A549 (cell line): ENCODE data around the gene RNF220. TPM values are rescaled to one million over a fixed set of nuclear protein-coding genes. Genes with fewer than 3 reads are reported as not detected.

Experiments
- ATAC-seq, 2 experiments: fragments of 200-7000 bp in 1 of 2; fragments of >200 bp in 1 of 2; cut with Nextera tagmentation in 1 of 2; cut with Tn5 transposase in 1 of 2; 3 replicates each; pipeline versions ENCODE4 v1.8.0 to v1.9.1; 2018 to 2020; ENCODE audit warnings: mild to moderate bottlenecking in 1 of 2, moderate library complexity in 1 of 2
- CTCF ChIA-PET: fragments of 300-600 bp; sonication (Branson Sonifier 250); formaldehyde crosslinking; extraction: SDS; loops from one replicate; lab custom pipeline; 2021; ENCODE audit warnings: antibody characterized with exemption, inconsistent platforms; lab: Yijun Ruan, JAX
- POLR2A ChIA-PET: fragments of 350-600 bp; formaldehyde crosslinking; extraction: SDS; loops from one replicate; lab custom pipeline; 2021; ENCODE audit warnings: antibody characterized with exemption, inconsistent platforms; lab: Yijun Ruan, JAX
- DNase-seq, 2 experiments: peaks; one replicate each; pipeline versions ENCODE4 v3.0.0 to v3.0.0-alpha.2; 2011 to 2016; ENCODE audit warnings: low read depth in 1 of 2, low spot score in 1 of 2
- FAIRE-seq: peaks from 2 replicates; lab custom pipeline; 2011; peaks lifted over from hg19 to GRCh38; lab: Jason Lieb, UNC
- H3K27ac ChIP-seq, 2 experiments: fragments of >200 bp; sonication (Bioruptor Twin); formaldehyde crosslinking; 3 replicates each; pipeline ENCODE4 v1.5.1; 2016 to 2017
- H3K4me1 ChIP-seq: fragments of >200 bp; sonication (Bioruptor Twin); formaldehyde crosslinking; 3 replicates; pipeline ENCODE4 v1.6.1; 2016
- H3K4me2 ChIP-seq: fragments of >200 bp; sonication (Bioruptor Twin); formaldehyde crosslinking; 3 replicates; pipeline ENCODE4 v1.6.1; 2016
- H3K4me3 ChIP-seq: fragments of >200 bp; sonication (Bioruptor Twin); formaldehyde crosslinking; 3 replicates; pipeline ENCODE4 v1.5.1; 2016
- H3K9me3 ChIP-seq: fragments of >200 bp; sonication (Bioruptor Twin); formaldehyde crosslinking; 3 replicates; pipeline ENCODE4 v1.6.1; 2016
- BCL3 ChIP-seq: fragments of >200 bp; sonication (Bioruptor Twin); formaldehyde crosslinking; IDR thresholded peaks from 3 replicates; pipeline ENCODE4 v1.6.1; 2016
- BHLHE40 ChIP-seq: IDR thresholded peaks from 2 replicates; pipeline ENCODE4 v1.6.1; 2012; ENCODE audit warnings: low read depth, low read length, inconsistent platforms
- CHD2 ChIP-seq: fragments of 150-350 bp; IDR thresholded peaks from 2 replicates; pipeline ENCODE4 v1.6.1; 2014; ENCODE audit warnings: low read length; ENCODE audit not compliant: partially characterized antibody
- E2F6 ChIP-seq: IDR thresholded peaks from 2 replicates; pipeline ENCODE4 v1.6.1; 2012; ENCODE audit warnings: low read depth, borderline replicate concordance
- EHMT2 ChIP-seq: fragments of 200-600 bp; sonication (generic); IDR thresholded peaks from 2 replicates; pipeline ENCODE4 v1.6.1; 2016; ENCODE audit warnings: antibody characterized with exemption, low read depth, mild to moderate bottlenecking, moderate library complexity
- EP300 ChIP-seq, 2 experiments: fragments of >200 bp; sonication (Bioruptor Twin); formaldehyde crosslinking; IDR thresholded peaks; 2 replicates in 1 of 2; 3 replicates in 1 of 2; pipeline ENCODE4 v1.6.1; 2016 to 2017
- ESRRA ChIP-seq: fragments of 150-350 bp; IDR thresholded peaks from 2 replicates; pipeline ENCODE4 v1.6.1; 2014; ENCODE audit warnings: mild to moderate bottlenecking, low read length, borderline replicate concordance
- HOXA7 ChIP-seq: fragments of 250-450 bp; sonication (Bioruptor Pico); IDR thresholded peaks from 2 replicates; pipeline ENCODE4 v1.5.0; 2020; ENCODE audit warnings: mild to moderate bottlenecking, moderate library complexity
- HOXB13 ChIP-seq: fragments of 250-450 bp; sonication (Bioruptor Pico); IDR thresholded peaks from 2 replicates; pipeline ENCODE4 v1.5.0; 2020; ENCODE audit warnings: low read depth, mild to moderate bottlenecking, moderate library complexity
- JUN ChIP-seq, 2 experiments: fragments of >200 bp; sonication (Bioruptor Twin); formaldehyde crosslinking; IDR thresholded peaks; 2 replicates in 1 of 2; 3 replicates in 1 of 2; pipeline ENCODE4 v1.6.1; 2016 to 2017
- KDM1A ChIP-seq: fragments of 200-600 bp; sonication (generic); IDR thresholded peaks from 2 replicates; pipeline ENCODE4 v1.6.1; 2016; ENCODE audit warnings: low read depth, mild to moderate bottlenecking
- KDM5A ChIP-seq: fragments of 200-600 bp; sonication (generic); IDR thresholded peaks from 2 replicates; pipeline ENCODE4 v1.6.1; 2016; ENCODE audit warnings: antibody characterized with exemption, mild to moderate bottlenecking
- MAX ChIP-seq: IDR thresholded peaks from 2 replicates; pipeline ENCODE4 v1.6.1; 2012
- NFE2L2 ChIP-seq: fragments of 150-350 bp; conservative IDR thresholded peaks from 2 replicates; pipeline ENCODE4 v1.6.1; 2014; ENCODE audit warnings: low read length
- RAD21 ChIP-seq, 2 experiments: fragments of >200 bp in 1 of 2; sonication (Bioruptor Twin) in 1 of 2; formaldehyde crosslinking in 1 of 2; IDR thresholded peaks in 1 of 2; conservative IDR thresholded peaks in 1 of 2; 2 replicates in 1 of 2; 3 replicates in 1 of 2; pipeline ENCODE4 v1.6.1; 2012 to 2018; ENCODE audit warnings: inconsistent platforms in 1 of 2
- SMC3 ChIP-seq: fragments of >200 bp; sonication (Bioruptor Twin); formaldehyde crosslinking; IDR thresholded peaks from 3 replicates; pipeline ENCODE4 v1.6.1; 2018; ENCODE audit warnings: inconsistent platforms
- SREBF2 ChIP-seq: fragments of 450-650 bp; IDR thresholded peaks from 2 replicates; pipeline ENCODE4 v1.6.1; 2014; ENCODE audit warnings: mild to moderate bottlenecking, moderate library complexity
- ZC3H11A ChIP-seq: fragments of 450-650 bp; IDR thresholded peaks from 2 replicates; pipeline ENCODE4 v1.6.1; 2014; ENCODE audit warnings: antibody characterized with exemption, mild to moderate bottlenecking
- ZFP36 ChIP-seq: fragments of 450-650 bp; IDR thresholded peaks from 2 replicates; pipeline ENCODE4 v1.6.1; 2014; ENCODE audit warnings: borderline replicate concordance; ENCODE audit not compliant: partially characterized antibody
- ZNF302 ChIP-seq: fragments of 250-450 bp; sonication (Bioruptor Pico); IDR thresholded peaks from 2 replicates; pipeline ENCODE4 v1.9.0; 2021; ENCODE audit warnings: inconsistent platforms, mild to moderate bottlenecking, moderate library complexity
- ZSCAN20 ChIP-seq: fragments of 250-450 bp; sonication (Bioruptor Pico); IDR thresholded peaks from 2 replicates; pipeline ENCODE4 v1.8.0; 2022; ENCODE audit warnings: mild to moderate bottlenecking, moderate library complexity
- WGBS: methylation state at CpG from one replicate; pipeline ENCODE4 v1.1.6; 2017; ENCODE audit errors: missing lambda C conversion rate; 5-methylcytosine and 5-hydroxymethylcytosine counted together
- polyA plus RNA-seq, 4 experiments: library from polyadenylated mRNA; depleted of rRNA in 3 of 4; stranded (reverse); fragments of >200 nt; fragmentation: RNase III in 1 of 4; extraction: RNeasy Plus Mini Kit Qiagen cat#74134 plus additional on column Dnase treatment in 1 of 4; gene quantifications; 2 replicates in 3 of 4; 3 replicates in 1 of 4; pipeline ENCODE4 v1.2.3, GENCODE V29; 2011 to 2017
- TF ChIP-seq, protein P1 (sequence below): fragments of 200-600 bp; sonication (generic); IDR thresholded peaks from 2 replicates; pipeline ENCODE4 v1.6.1; 2016; ENCODE audit warnings: antibody characterized with exemption, mild to moderate bottlenecking, moderate library complexity
- TF ChIP-seq, protein P2 (sequence below): fragments of 250-450 bp; sonication (Bioruptor Pico); IDR thresholded peaks from 2 replicates; pipeline ENCODE4 v1.5.0; 2020; ENCODE audit warnings: low read depth, mild to moderate bottlenecking, moderate library complexity
- TF ChIP-seq, protein P3 (sequence below): fragments of >200 bp; sonication (Bioruptor Twin); formaldehyde crosslinking; IDR thresholded peaks from 3 replicates; pipeline ENCODE4 v1.5.1; 2016
- TF ChIP-seq, protein P4 (sequence below): fragments of 450-650 bp; IDR thresholded peaks from 2 replicates; pipeline ENCODE4 v1.6.1; 2014; ENCODE audit warnings: antibody characterized with exemption

RNF220 gene
- polyA plus RNA-seq, 2 of the 4 experiments (the other 2 are of a cell fraction): 53.4 to 54.5 TPM

GRCh38 chr1:44634606-44635189 lies 229.6 kb downstream of the RNF220 start:
- ATAC-seq (no peak), DNase-seq (no peak), FAIRE-seq (no peak)
- H3K4me1 ChIP-seq: peaks cover 10% of the 10 kb centered on the region; the same call in 1 of the 3 replicates
- H3K9me3 ChIP-seq: no peaks in the 10 kb centered on the region
- WGBS: 79% methylated on average over 3 of the region's 3 CpGs
- H3K4me2 ChIP-seq: no peak overlapping the region
- H3K4me3 ChIP-seq: no peak overlapping the region
- CTCF ChIA-PET: interaction anchor here (14.6 kb wide), 1 partner anchor 16 kb away, joined by 119 read pairs; no protein-coding TSS in a partner anchor
- TF ChIP-seq EP300 (IDR thresholded peaks at IDR 0.05): no peak
- TF ChIP-seq NFE2L2: no peak
- TF ChIP-seq BHLHE40: no peak
- no peak for TF ChIP-seq BCL3
- TF ChIP-seq EHMT2: no peak
- TF ChIP-seq, protein P1, sequence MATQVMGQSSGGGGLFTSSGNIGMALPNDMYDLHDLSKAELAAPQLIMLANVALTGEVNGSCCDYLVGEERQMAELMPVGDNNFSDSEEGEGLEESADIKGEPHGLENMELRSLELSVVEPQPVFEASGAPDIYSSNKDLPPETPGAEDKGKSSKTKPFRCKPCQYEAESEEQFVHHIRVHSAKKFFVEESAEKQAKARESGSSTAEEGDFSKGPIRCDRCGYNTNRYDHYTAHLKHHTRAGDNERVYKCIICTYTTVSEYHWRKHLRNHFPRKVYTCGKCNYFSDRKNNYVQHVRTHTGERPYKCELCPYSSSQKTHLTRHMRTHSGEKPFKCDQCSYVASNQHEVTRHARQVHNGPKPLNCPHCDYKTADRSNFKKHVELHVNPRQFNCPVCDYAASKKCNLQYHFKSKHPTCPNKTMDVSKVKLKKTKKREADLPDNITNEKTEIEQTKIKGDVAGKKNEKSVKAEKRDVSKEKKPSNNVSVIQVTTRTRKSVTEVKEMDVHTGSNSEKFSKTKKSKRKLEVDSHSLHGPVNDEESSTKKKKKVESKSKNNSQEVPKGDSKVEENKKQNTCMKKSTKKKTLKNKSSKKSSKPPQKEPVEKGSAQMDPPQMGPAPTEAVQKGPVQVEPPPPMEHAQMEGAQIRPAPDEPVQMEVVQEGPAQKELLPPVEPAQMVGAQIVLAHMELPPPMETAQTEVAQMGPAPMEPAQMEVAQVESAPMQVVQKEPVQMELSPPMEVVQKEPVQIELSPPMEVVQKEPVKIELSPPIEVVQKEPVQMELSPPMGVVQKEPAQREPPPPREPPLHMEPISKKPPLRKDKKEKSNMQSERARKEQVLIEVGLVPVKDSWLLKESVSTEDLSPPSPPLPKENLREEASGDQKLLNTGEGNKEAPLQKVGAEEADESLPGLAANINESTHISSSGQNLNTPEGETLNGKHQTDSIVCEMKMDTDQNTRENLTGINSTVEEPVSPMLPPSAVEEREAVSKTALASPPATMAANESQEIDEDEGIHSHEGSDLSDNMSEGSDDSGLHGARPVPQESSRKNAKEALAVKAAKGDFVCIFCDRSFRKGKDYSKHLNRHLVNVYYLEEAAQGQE: no peak
- no peak for TF ChIP-seq HOXB13 (CRISPR knock-in tag)
- no peak for TF ChIP-seq CHD2
- no peak for TF ChIP-seq SMC3
- TF ChIP-seq JUN (IDR thresholded peaks at IDR 0.05): no peak
- no peak for TF ChIP-seq ZNF302
- POLR2A ChIA-PET: interaction anchor here (1.2 to 3.8 kb wide), 2 partner anchors 7 to 40 kb away, joined by 4 to 19 read pairs; partner anchors contain the start of genes ARMH1 and TMEM53
- no peak overlapping the region for H3K27ac ChIP-seq

DNA sequence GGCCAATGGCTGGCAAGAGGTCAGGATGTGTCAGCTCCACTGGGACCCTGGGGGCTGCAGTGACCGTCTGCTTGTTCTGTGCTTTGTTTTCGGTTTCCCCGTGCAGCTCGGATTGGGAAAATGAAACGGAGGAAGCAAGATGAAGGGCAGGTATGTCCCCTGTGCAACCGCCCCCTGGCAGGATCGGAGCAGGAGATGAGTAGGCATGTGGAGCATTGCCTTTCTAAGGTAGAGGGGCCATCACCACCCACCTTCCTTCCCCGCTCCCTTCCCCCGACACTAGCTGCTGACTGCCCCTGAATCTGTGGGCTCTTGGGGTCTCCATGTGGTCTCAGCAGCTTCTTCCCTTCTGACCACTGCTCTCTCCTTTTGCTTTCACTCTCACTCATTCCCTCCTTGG lies 230.4 kb downstream of the RNF220 start:
- Histone ChIP-seq H3K9me3 (no peaks in the 10 kb centered on the region), H3K4me2 (no peak overlapping the region), H3K4me1 (peaks cover 8% of the 10 kb centered on the region; the same call in 1 of the 3 replicates), H3K4me3 (no peak overlapping the region), H3K27ac (no peak overlapping the region)
- no peak for FAIRE-seq
- ATAC-seq: no peak
- DNase-seq: no peak
- no peak for TF ChIP-seq ZC3H11A
- TF ChIP-seq NFE2L2: no peak
- no peak for TF ChIP-seq ZNF302
- TF ChIP-seq E2F6: no peak
- no peak for TF ChIP-seq ZFP36
- no peak for TF ChIP-seq BHLHE40
- no peak for TF ChIP-seq JUN (IDR thresholded peaks at IDR 0.05)
- TF ChIP-seq HOXA7 (CRISPR knock-in tag): no peak
- no peak for TF ChIP-seq MAX
- TF ChIP-seq KDM1A: no peak
- TF ChIP-seq KDM5A: no peak
- no peak for TF ChIP-seq RAD21 (conservative IDR thresholded peaks at IDR 0.05 in 1 of 2, IDR thresholded peaks at IDR 0.05 in 1 of 2)
- TF ChIP-seq ZSCAN20 (CRISPR knock-in tag): no peak
- TF ChIP-seq, protein P2, sequence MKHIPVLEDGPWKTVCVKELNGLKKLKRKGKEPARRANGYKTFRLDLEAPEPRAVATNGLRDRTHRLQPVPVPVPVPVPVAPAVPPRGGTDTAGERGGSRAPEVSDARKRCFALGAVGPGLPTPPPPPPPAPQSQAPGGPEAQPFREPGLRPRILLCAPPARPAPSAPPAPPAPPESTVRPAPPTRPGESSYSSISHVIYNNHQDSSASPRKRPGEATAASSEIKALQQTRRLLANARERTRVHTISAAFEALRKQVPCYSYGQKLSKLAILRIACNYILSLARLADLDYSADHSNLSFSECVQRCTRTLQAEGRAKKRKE (CRISPR knock-in tag): no peak
- TF ChIP-seq, protein P3, sequence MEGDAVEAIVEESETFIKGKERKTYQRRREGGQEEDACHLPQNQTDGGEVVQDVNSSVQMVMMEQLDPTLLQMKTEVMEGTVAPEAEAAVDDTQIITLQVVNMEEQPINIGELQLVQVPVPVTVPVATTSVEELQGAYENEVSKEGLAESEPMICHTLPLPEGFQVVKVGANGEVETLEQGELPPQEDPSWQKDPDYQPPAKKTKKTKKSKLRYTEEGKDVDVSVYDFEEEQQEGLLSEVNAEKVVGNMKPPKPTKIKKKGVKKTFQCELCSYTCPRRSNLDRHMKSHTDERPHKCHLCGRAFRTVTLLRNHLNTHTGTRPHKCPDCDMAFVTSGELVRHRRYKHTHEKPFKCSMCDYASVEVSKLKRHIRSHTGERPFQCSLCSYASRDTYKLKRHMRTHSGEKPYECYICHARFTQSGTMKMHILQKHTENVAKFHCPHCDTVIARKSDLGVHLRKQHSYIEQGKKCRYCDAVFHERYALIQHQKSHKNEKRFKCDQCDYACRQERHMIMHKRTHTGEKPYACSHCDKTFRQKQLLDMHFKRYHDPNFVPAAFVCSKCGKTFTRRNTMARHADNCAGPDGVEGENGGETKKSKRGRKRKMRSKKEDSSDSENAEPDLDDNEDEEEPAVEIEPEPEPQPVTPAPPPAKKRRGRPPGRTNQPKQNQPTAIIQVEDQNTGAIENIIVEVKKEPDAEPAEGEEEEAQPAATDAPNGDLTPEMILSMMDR: no peak
- no peak for TF ChIP-seq SREBF2
- TF ChIP-seq, protein P4, sequence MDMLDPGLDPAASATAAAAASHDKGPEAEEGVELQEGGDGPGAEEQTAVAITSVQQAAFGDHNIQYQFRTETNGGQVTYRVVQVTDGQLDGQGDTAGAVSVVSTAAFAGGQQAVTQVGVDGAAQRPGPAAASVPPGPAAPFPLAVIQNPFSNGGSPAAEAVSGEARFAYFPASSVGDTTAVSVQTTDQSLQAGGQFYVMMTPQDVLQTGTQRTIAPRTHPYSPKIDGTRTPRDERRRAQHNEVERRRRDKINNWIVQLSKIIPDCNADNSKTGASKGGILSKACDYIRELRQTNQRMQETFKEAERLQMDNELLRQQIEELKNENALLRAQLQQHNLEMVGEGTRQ: no peak
- no peak for TF ChIP-seq ESRRA
- no peak for TF ChIP-seq SMC3
- ChIA-PET POLR2A (no interaction called here), CTCF (interaction anchor here (2.2 to 14.6 kb wide), 2 partner anchors 16 to 63 kb away, joined by 6 to 119 read pairs; no protein-coding TSS in a partner anchor)
- WGBS: 95% methylated on average over 9 of the region's 9 CpGs
